Type B pancreatic cell (in vitro differentiated cells): Measurements from ENCODE around the gene MDM2. TPM values are rescaled to one million over a fixed set of nuclear protein-coding genes. Genes with fewer than 3 reads are reported as not detected.

Source experiments
- DNase-seq: peaks from one replicate; pipeline ENCODE4 v3.0.0; 2021; ENCODE audit warnings: mixed read lengths; ENCODE audit not compliant: unreplicated experiment; ENCODE audit errors: extremely low spot score
- H3K27ac Mint-ChIP-seq: 2 replicates; pipeline ENCODE4 v1.8.0; 2021; ENCODE audit warnings: mild to moderate bottlenecking, mixed read lengths
- H3K27me3 Mint-ChIP-seq: 2 replicates; pipeline ENCODE4 v1.8.0; 2021; ENCODE audit warnings: mixed read lengths
- H3K36me3 Mint-ChIP-seq: 2 replicates; pipeline ENCODE4 v1.8.0; 2021; ENCODE audit warnings: mixed read lengths
- H3K4me1 Mint-ChIP-seq: one replicate; pipeline ENCODE4 v1.8.0; 2021; ENCODE audit warnings: mixed read lengths; ENCODE audit not compliant: unreplicated experiment
- H3K4me3 Mint-ChIP-seq: 2 replicates; pipeline ENCODE4 v1.8.0; 2021; ENCODE audit warnings: mild to moderate bottlenecking, mixed read lengths
- H3K9me3 Mint-ChIP-seq: 2 replicates; pipeline ENCODE4 v1.8.0; 2021; ENCODE audit warnings: mixed read lengths
- total RNA-seq: library from RNA; stranded (reverse); gene quantifications from 2 replicates; pipeline ENCODE4 v1.2.1, GENCODE V29; 2021; ENCODE audit warnings: low replicate concordance
- TF ChIP-seq, protein P1 (sequence below): fragments of 200-600 bp; sonication (generic); conservative IDR thresholded peaks from 2 replicates; pipeline ENCODE4 v1.5.0; 2021; ENCODE audit warnings: antibody characterized with exemption, mild to moderate bottlenecking

MDM2 gene
- total RNA-seq, 1 donor from 2014 or later: 162 TPM

DNA sequence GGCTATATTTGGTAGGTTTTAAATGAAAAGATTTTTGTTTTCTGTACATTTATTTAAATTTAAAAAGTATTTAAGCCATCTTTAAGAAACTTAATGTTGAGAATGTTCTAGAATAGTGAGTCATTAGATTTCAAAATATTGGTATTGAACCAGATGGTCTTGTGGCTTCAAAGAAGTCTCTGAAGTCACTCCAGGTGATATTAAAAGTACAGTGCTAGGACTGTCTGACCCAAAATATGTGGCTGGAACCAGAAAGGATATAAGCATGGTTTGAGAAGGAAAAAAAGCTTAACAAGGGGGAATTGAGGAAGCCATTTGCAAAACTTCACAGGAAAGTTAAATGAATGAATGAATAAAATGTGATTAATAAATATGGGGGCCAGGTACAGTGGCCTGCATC, 28.7 kb upstream of the MDM2 start:
- TF ChIP-seq, protein P1, sequence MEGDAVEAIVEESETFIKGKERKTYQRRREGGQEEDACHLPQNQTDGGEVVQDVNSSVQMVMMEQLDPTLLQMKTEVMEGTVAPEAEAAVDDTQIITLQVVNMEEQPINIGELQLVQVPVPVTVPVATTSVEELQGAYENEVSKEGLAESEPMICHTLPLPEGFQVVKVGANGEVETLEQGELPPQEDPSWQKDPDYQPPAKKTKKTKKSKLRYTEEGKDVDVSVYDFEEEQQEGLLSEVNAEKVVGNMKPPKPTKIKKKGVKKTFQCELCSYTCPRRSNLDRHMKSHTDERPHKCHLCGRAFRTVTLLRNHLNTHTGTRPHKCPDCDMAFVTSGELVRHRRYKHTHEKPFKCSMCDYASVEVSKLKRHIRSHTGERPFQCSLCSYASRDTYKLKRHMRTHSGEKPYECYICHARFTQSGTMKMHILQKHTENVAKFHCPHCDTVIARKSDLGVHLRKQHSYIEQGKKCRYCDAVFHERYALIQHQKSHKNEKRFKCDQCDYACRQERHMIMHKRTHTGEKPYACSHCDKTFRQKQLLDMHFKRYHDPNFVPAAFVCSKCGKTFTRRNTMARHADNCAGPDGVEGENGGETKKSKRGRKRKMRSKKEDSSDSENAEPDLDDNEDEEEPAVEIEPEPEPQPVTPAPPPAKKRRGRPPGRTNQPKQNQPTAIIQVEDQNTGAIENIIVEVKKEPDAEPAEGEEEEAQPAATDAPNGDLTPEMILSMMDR: no peak
- Mint-ChIP-seq H3K27me3 (no peaks in the 10 kb centered on the region), H3K4me3 (no peak overlapping the region), H3K36me3 (peaks cover 4% of the 10 kb centered on the region), H3K27ac (no peak overlapping the region), H3K9me3 (peaks cover 3% of the 10 kb centered on the region), H3K4me1 (peaks cover 5% of the 10 kb centered on the region)
- no peak for DNase-seq

DNA sequence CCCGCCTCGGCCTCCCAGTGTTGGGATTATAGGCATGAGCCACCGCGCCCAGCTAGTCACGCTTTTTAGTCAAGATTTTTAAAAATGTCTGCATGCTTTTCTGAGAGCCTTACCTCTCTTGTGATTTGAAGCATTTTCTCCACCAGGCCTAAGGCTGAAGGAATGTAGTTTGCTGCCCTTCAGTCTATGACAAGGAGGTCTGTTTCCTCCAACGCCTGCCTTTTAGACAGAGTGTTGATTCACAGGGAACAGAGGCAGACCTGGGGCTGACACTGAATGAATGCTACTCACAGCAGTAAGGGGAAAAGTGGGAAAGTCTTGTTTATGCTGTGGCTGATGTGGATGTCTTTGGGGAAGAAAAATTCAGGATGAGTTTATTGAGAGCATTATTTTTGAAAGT, 27.2 kb upstream of the MDM2 start:
- Mint-ChIP-seq H3K36me3 (peaks cover 4% of the 10 kb centered on the region), H3K27me3 (no peaks in the 10 kb centered on the region), H3K4me1 (peaks cover 5% of the 10 kb centered on the region), H3K9me3 (peaks cover 3% of the 10 kb centered on the region), H3K27ac (peak overlapping the region; percentile 91), H3K4me3 (peak overlapping the region; percentile 62)
- TF ChIP-seq, protein P1: no peak
- no peak for DNase-seq

DNA sequence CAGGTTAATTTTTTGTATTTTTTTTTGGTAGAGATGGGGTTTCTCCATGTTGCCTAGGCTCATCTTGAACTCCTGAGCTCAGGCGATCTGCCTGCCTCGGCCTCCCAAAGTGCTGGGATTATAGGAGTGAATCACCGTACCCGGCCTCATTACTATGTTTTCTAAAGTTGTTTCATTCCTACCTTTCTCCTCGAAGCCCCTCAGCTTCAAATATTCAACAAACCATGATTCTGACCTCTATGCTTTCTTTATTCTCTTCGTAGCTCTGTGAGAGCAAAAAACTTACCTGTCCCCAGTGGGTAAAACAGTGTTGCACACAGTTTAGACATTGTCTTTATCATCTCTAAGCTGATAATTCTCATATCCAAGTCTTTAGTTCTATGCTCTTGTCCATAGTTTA, 26.2 kb upstream of the MDM2 start:
- DNase-seq: no peak
- H3K4me1 Mint-ChIP-seq: peaks cover 5% of the 10 kb centered on the region
- peaks cover 4% of the 10 kb centered on the region for H3K36me3 Mint-ChIP-seq
- H3K4me3 Mint-ChIP-seq: no peak overlapping the region
- H3K9me3 Mint-ChIP-seq: peaks cover 3% of the 10 kb centered on the region
- no peaks in the 10 kb centered on the region for H3K27me3 Mint-ChIP-seq
- TF ChIP-seq, protein P1: no peak
- H3K27ac Mint-ChIP-seq: peak overlapping the region; percentile 0

- Mint-ChIP-seq H3K27me3 (no peaks in the 10 kb centered on the region), H3K9me3 (peaks cover 3% of the 10 kb centered on the region), H3K4me1 (peaks cover 10% of the 10 kb centered on the region), H3K36me3 (peaks cover 4% of the 10 kb centered on the region), H3K4me3 (peak overlapping the region; percentile 18), H3K27ac (peak overlapping the region; percentile 18)
- TF ChIP-seq, protein P1: no peak
- no peak for DNase-seq
These were observed 24.0 kb upstream of the MDM2 start for GRCh38 chr12:68784015-68784414.

- Mint-ChIP-seq H3K9me3 (peaks cover 3% of the 10 kb centered on the region), H3K27ac (no peak overlapping the region), H3K27me3 (no peaks in the 10 kb centered on the region), H3K36me3 (peaks cover 4% of the 10 kb centered on the region), H3K4me1 (peaks cover 10% of the 10 kb centered on the region), H3K4me3 (no peak overlapping the region)
- TF ChIP-seq, protein P1: no peak
- DNase-seq: no peak
These were observed 22.6 kb upstream of the MDM2 start for GRCh38 chr12:68785358-68785757.

DNA sequence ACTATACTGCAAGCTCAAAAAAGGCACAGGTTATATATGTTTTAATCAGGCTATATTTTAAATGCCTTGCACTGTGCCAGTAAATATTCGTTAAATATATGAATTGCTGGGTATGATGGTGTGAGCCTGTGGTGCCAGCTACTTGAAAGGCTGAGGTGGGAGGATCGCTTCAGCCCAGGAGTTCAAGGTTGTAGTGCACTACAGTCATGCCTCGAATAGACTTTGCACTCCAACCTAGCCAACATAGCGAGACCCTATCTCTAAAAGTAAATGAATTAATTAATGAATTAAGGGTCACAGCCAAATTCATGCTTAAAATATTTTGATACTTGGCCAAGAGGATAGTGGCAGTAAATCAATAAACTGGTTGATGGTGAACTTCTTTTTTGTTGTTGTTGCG, 22.2 kb upstream of the MDM2 start:
- Mint-ChIP-seq H3K27me3 (no peaks in the 10 kb centered on the region), H3K4me1 (peaks cover 8% of the 10 kb centered on the region), H3K4me3 (no peak overlapping the region), H3K9me3 (peaks cover 1% of the 10 kb centered on the region), H3K36me3 (peaks cover 2% of the 10 kb centered on the region), H3K27ac (no peak overlapping the region)
- no peak for DNase-seq
- TF ChIP-seq, protein P1: no peak
